IMR-90 (cell line): ENCODE data around the gene CTRB1. TPM values are rescaled to one million over a fixed set of nuclear protein-coding genes. Genes with fewer than 3 reads are reported as not detected.

Experiments used
- ATAC-seq: fragments of 200-7000 bp; cut with Tn5 transposase; 2 replicates; pipeline ENCODE4 v1.9.1; 2020; ENCODE audit warnings: low read depth, mild to moderate bottlenecking, moderate library complexity
- BruUV-seq: library from RNA; stranded (reverse); fragments of 400-500 nt; replicated peaks from 2 replicates; lab custom pipeline; 2021; lab: Mats Ljungman, UMichigan
- CTCF ChIA-PET: fragments of 300-600 bp; formaldehyde crosslinking; extraction: SDS; loops from one replicate; lab custom pipeline; 2021; ENCODE audit warnings: antibody characterized with exemption; lab: Yijun Ruan, JAX
- POLR2A ChIA-PET: fragments of 300-600 bp; sonication (Branson Sonifier 250); formaldehyde crosslinking; loops from one replicate; lab custom pipeline; 2022; ENCODE audit warnings: antibody characterized with exemption; ENCODE audit not compliant: unreplicated experiment; lab: Charles Lee
- DNase-seq: peaks from one replicate; pipeline ENCODE4 v3.0.0; 2013
- H2AFZ ChIP-seq: replicated peaks from 2 replicates; pipeline ENCODE3; 2013; ENCODE audit warnings: low read length, mild to moderate bottlenecking; ENCODE audit not compliant: poor library complexity
- H2AK5ac ChIP-seq: 2 replicates; pipeline ENCODE4 v1.6.1; 2013; ENCODE audit warnings: low read depth, low read length, inconsistent platforms
- H2AK9ac ChIP-seq: replicated peaks from 2 replicates; pipeline ENCODE3; 2013; ENCODE audit warnings: mild to moderate bottlenecking, low read depth, low read length, moderate library complexity; ENCODE audit not compliant: poor library complexity
- H2BK120ac ChIP-seq: 2 replicates; pipeline ENCODE4 v1.6.1; 2013; ENCODE audit warnings: low read depth, low read length, inconsistent platforms
- H2BK15ac ChIP-seq: 3 replicates; pipeline ENCODE4 v1.6.1; 2013; ENCODE audit warnings: low read depth, low read length, inconsistent platforms
- H2BK20ac ChIP-seq: 2 replicates; pipeline ENCODE4 v1.6.1; 2013; ENCODE audit warnings: low read depth, mild to moderate bottlenecking, inconsistent platforms, low read length, moderate library complexity
- H2BK5ac ChIP-seq: 2 replicates; pipeline ENCODE4 v1.6.1; 2013; ENCODE audit warnings: mild to moderate bottlenecking, low read depth, low read length, inconsistent platforms; ENCODE audit not compliant: poor library complexity, severe bottlenecking
- H3K14ac ChIP-seq: replicated peaks from 2 replicates; pipeline ENCODE4 v1.6.1; 2013; ENCODE audit warnings: low read depth, low read length, inconsistent platforms
- H3K18ac ChIP-seq: 2 replicates; pipeline ENCODE4 v1.6.1; 2013; ENCODE audit warnings: low read depth, low read length, control low read depth
- H3K23ac ChIP-seq: 2 replicates; pipeline ENCODE4 v1.6.1; 2013; ENCODE audit warnings: low read depth, low read length, inconsistent platforms
- H3K27ac ChIP-seq: 2 replicates; pipeline ENCODE4 v1.5.1; 2013; ENCODE audit warnings: mild to moderate bottlenecking, control low read depth, low read length; ENCODE audit not compliant: insufficient read depth
- H3K27me3 ChIP-seq: 2 replicates; pipeline ENCODE4 v1.6.1; 2013; ENCODE audit warnings: low read length; ENCODE audit not compliant: control insufficient read depth, insufficient read depth
- H3K36me3 ChIP-seq: 2 replicates; pipeline ENCODE4 v1.6.1; 2013; ENCODE audit warnings: low read length, mixed read lengths; ENCODE audit not compliant: control insufficient read depth, insufficient read depth
- H3K4ac ChIP-seq: 2 replicates; pipeline ENCODE4 v1.6.1; 2013; ENCODE audit warnings: low read depth, low read length, inconsistent platforms
- H3K4me1 ChIP-seq: 2 replicates; pipeline ENCODE4 v1.6.1; 2013; ENCODE audit warnings: low read length, mixed read lengths; ENCODE audit not compliant: control insufficient read depth, insufficient read depth
- H3K4me2 ChIP-seq: 2 replicates; pipeline ENCODE4 v1.6.1; 2013; ENCODE audit warnings: low read depth, mild to moderate bottlenecking, control low read depth, low read length, moderate library complexity
- H3K4me3 ChIP-seq: 2 replicates; pipeline ENCODE4 v1.5.1; 2013; ENCODE audit warnings: low read depth, mild to moderate bottlenecking, control low read depth, low read length, moderate library complexity; ENCODE audit not compliant: insufficient read depth
- H3K56ac ChIP-seq: 2 replicates; pipeline ENCODE4 v1.6.1; 2013; ENCODE audit warnings: low read length, inconsistent platforms; ENCODE audit not compliant: insufficient read depth; ENCODE audit errors: extremely low read depth
- H3K79me1 ChIP-seq, 2 experiments: 2 replicates each; pipeline ENCODE4 v1.6.1; 2013; ENCODE audit warnings: low read length in 2 of 2, inconsistent platforms in 1 of 2, low read depth in 1 of 2
- H3K9ac ChIP-seq: 2 replicates; pipeline ENCODE4 v1.6.1; 2013; ENCODE audit warnings: low read depth, low read length, control low read depth
- H3K9me1 ChIP-seq: 2 replicates; pipeline ENCODE4 v1.6.1; 2013; ENCODE audit warnings: low read length, inconsistent platforms; ENCODE audit not compliant: insufficient read depth
- H3K9me3 ChIP-seq: 2 replicates; pipeline ENCODE4 v1.6.1; 2013; ENCODE audit warnings: low read length; ENCODE audit not compliant: control insufficient read depth, insufficient read depth
- H4K20me1 ChIP-seq: 2 replicates; pipeline ENCODE4 v1.6.1; 2013; ENCODE audit warnings: low read length, inconsistent platforms; ENCODE audit not compliant: insufficient read depth
- H4K5ac ChIP-seq: 2 replicates; pipeline ENCODE4 v1.6.1; 2013; ENCODE audit warnings: mild to moderate bottlenecking, low read depth, low read length, control low read depth
- H4K8ac ChIP-seq, 2 experiments: 2 replicates each; pipeline ENCODE4 v1.6.1; 2013; ENCODE audit warnings: low read depth in 2 of 2, low read length in 2 of 2, control low read depth in 1 of 2, inconsistent platforms in 1 of 2
- H4K91ac ChIP-seq: 2 replicates; pipeline ENCODE4 v1.6.1; 2013; ENCODE audit warnings: low read depth, low read length, inconsistent platforms; ENCODE audit not compliant: insufficient read depth
- CHD1 ChIP-seq: IDR thresholded peaks from 2 replicates; pipeline ENCODE4 v1.6.1; 2012; ENCODE audit warnings: low read depth, low read length, improper control_type of control experiment
- ELK1 ChIP-seq: fragments of 150-350 bp; IDR thresholded peaks from 2 replicates; pipeline ENCODE4 v1.6.1; 2016; ENCODE audit warnings: low read depth, mild to moderate bottlenecking, low read length, moderate library complexity, borderline replicate concordance
- FOS ChIP-seq: fragments of 150-350 bp; IDR thresholded peaks from 2 replicates; pipeline ENCODE4 v1.6.1; 2016; ENCODE audit warnings: low read depth, low read length
- MAFK ChIP-seq: IDR thresholded peaks from 2 replicates; pipeline ENCODE4 v1.6.1; 2012; ENCODE audit warnings: low read depth, low read length, improper control_type of control experiment
- MAZ ChIP-seq: IDR thresholded peaks from 2 replicates; pipeline ENCODE4 v1.6.1; 2012; ENCODE audit warnings: low read depth, mild to moderate bottlenecking, low read length, improper control_type of control experiment, moderate library complexity, borderline replicate concordance
- MXI1 ChIP-seq: IDR thresholded peaks from 2 replicates; pipeline ENCODE4 v1.6.1; 2012; ENCODE audit warnings: low read depth, mild to moderate bottlenecking, low read length, moderate library complexity, borderline replicate concordance
- POLR2A ChIP-seq: IDR thresholded peaks from 2 replicates; pipeline ENCODE4 v1.6.1; 2012; ENCODE audit warnings: mild to moderate bottlenecking, low read depth, low read length
- SMC3 ChIP-seq: fragments of 150-350 bp; IDR thresholded peaks from 2 replicates; pipeline ENCODE4 v1.6.1; 2016; ENCODE audit warnings: low read depth, mild to moderate bottlenecking, antibody characterized with exemption, low read length, moderate library complexity
- USF2 ChIP-seq: fragments of 150-350 bp; IDR thresholded peaks from 2 replicates; pipeline ENCODE4 v1.6.1; 2017; ENCODE audit warnings: mild to moderate bottlenecking, antibody characterized with exemption, low read length, low read depth
- WGBS, 2 experiments: methylation state at CpG; one replicate each; pipeline versions ENCODE4 v1.1.5 to v1.1.7; 2013; ENCODE audit warnings: missing lambda C conversion rate in 2 of 2; ENCODE audit not compliant: insufficient read length in 1 of 2; ENCODE audit errors: extremely low coverage in 2 of 2; 5-methylcytosine and 5-hydroxymethylcytosine counted together
- dilution Hi-C: fragments of 300-500 bp; cut with HindIII; formaldehyde crosslinking; loops from one replicate; pipeline ENCODE4 v1.14.3; 2018; ENCODE audit warnings: low sequenced_read_pairs; ENCODE audit not compliant: unreplicated experiment
- in situ Hi-C: fragments of 300-500 bp; cut with MboI; formaldehyde crosslinking; loops from 3 replicates; pipeline ENCODE4 v1.14.3; 2019; ENCODE audit warnings: low sequenced_read_pairs, inconsistent platforms, mixed read lengths
- intact Hi-C: fragments of 100-400 bp; cut with micrococcal nuclease; formaldehyde crosslinking; loops from 2 replicates; pipeline ENCODE4 v1.10.0; 2022
- polyA plus RNA-seq, 3 experiments: library from polyadenylated mRNA; depleted of rRNA; stranded (reverse); fragments of >200 nt; gene quantifications; 2 replicates each; pipeline ENCODE4 v1.2.3, GENCODE V29; 2012; ENCODE audit warnings: low replicate concordance in 1 of 3
- total RNA-seq: library from RNA; depleted of rRNA; stranded (reverse); fragments of >200 nt; gene quantifications from 2 replicates; pipeline ENCODE4 v1.2.3, GENCODE V29; 2012

CTRB1 gene
- total and polyA plus RNA-seq, 2 of the 4 experiments (the other 2 are of a cell fraction) = not detected

- Histone ChIP-seq H4K8ac (no peak overlapping the region; a peak in 1 of 4 replicates), H3K9ac (no peak overlapping the region), H2BK120ac (no peak overlapping the region), H3K9me1 (peaks cover 45% of the 10 kb centered on the region), H2AFZ (no peak overlapping the region), H3K23ac (no peak overlapping the region), H4K5ac (no peak overlapping the region), H3K27me3 (no peaks in the 10 kb centered on the region), H3K4ac (no peak overlapping the region), H3K4me3 (no peak overlapping the region), H3K4me1 (peaks cover 72% of the 10 kb centered on the region), H3K79me1 (peaks cover 0 to 81% of the 10 kb centered on the region in 2 experiments; a peak in 2 of 4 replicates), H2AK9ac (no peak overlapping the region), H2BK20ac (no peak overlapping the region), H3K27ac (peak overlapping the region; percentile 27; the same call in 1 of the 2 replicates), H4K20me1 (peaks cover 95% of the 10 kb centered on the region), H4K91ac (no peak overlapping the region), H3K56ac (no peak overlapping the region), H3K18ac (no peak overlapping the region), H2AK5ac (peak overlapping the region; percentile 11; the same call in 1 of the 2 replicates), H2BK15ac (no peak overlapping the region), H3K4me2 (peak overlapping the region; percentile 28), H3K9me3 (no peaks in the 10 kb centered on the region), H3K14ac (peak overlapping the region; percentile 49; the same call in 1 of the 2 replicates), H2BK5ac (peak overlapping the region; percentile 6), H3K36me3 (peaks cover 8% of the 10 kb centered on the region; the same call in 1 of the 2 replicates)
- ChIA-PET CTCF (no interaction called here), POLR2A (no interaction called here)
- in situ Hi-C loops (no loop called here), dilution Hi-C loops (no loop called here), intact Hi-C loops (no loop called here)
- no peak for TF ChIP-seq FOS
- no peak for TF ChIP-seq USF2
- TF ChIP-seq CHD1 = no peak
- no peak for TF ChIP-seq MAFK
- TF ChIP-seq ELK1 = no peak
- TF ChIP-seq POLR2A = no peak
- TF ChIP-seq MAZ = no peak
- no peak for TF ChIP-seq MXI1
- TF ChIP-seq SMC3 = no peak
- no TSS peak for BruUV-seq
- DNase-seq (no peak), ATAC-seq (no peak)
- WGBS, 2 experiments = 84% methylated on average over 9 of the region's 21 CpGs; no CpG with 5 or more reads in 1 of the 2 experiments
Observed at GRCh38 chr16:75257886-75258806, 39.4 kb downstream of the CTRB1 start.
